SK-N-MC (cell line): Measurements from ENCODE around the gene CD48.

Experiments used
- EZH2 ChIP-seq: fragments of 200-600 bp; sonication (generic); IDR thresholded peaks from one replicate; pipeline ENCODE4 v1.6.1; 2017; ENCODE audit warnings: antibody characterized with exemption
- FOXP2 ChIP-seq: optimal IDR thresholded peaks from 2 replicates; pipeline ENCODE3; 2011; ENCODE audit warnings: mild to moderate bottlenecking, moderate library complexity; ENCODE audit not compliant: insufficient read depth; ENCODE audit errors: extremely low read length, control extremely low read depth
- POLR2AphosphoS5 ChIP-seq: IDR thresholded peaks from 2 replicates; pipeline ENCODE4 v1.6.1; 2012; ENCODE audit warnings: mild to moderate bottlenecking, low read depth, low read length, borderline replicate concordance

- TF ChIP-seq EZH2 (no peak), POLR2AphosphoS5 (no peak), FOXP2 (no peak)
Measured at GRCh38 chr1:160662910-160663309, 48.7 kb downstream of the CD48 start.
